H1 (cell line): ENCODE data around the gene ZSCAN5A. TPM values are rescaled to one million over a fixed set of nuclear protein-coding genes. Genes with fewer than 3 reads are reported as not detected.

Source experiments
- CTCF ChIA-PET: fragments of 300-600 bp; sonication (Branson Sonifier 250); formaldehyde crosslinking; loops from one replicate; lab custom pipeline; 2021; ENCODE audit not compliant: partially characterized antibody; lab: Charles Lee
- POLR2A ChIA-PET: fragments of 300-600 bp; sonication (Branson Sonifier 250); formaldehyde crosslinking; loops from one replicate; lab custom pipeline; 2021; ENCODE audit warnings: inconsistent platforms; ENCODE audit not compliant: partially characterized antibody; lab: Charles Lee
- DNase-seq, 2 experiments: peaks; one replicate each; pipeline versions ENCODE4 v3.0.0 to v3.0.0-alpha.2; 2010 to 2022; ENCODE audit warnings: low spot score in 2 of 2, low read depth in 1 of 2, mixed read lengths in 1 of 2
- FAIRE-seq: peaks from 2 replicates; lab custom pipeline; 2011; peaks lifted over from hg19 to GRCh38; lab: Jason Lieb, UNC
- H2AFZ ChIP-seq: 2 replicates; pipeline ENCODE4 v1.8.1; 2012; ENCODE audit warnings: low read length, inconsistent platforms
- H2AK5ac ChIP-seq: 2 replicates; pipeline ENCODE4 v1.6.1; 2013; ENCODE audit warnings: low read depth, low read length
- H2BK120ac ChIP-seq: replicated peaks from 2 replicates; pipeline ENCODE3; 2013; ENCODE audit warnings: low read depth, low read length, inconsistent platforms
- H2BK12ac ChIP-seq: 2 replicates; pipeline ENCODE4 v1.6.1; 2013; ENCODE audit warnings: low read depth, low read length
- H2BK15ac ChIP-seq: 2 replicates; pipeline ENCODE4 v1.6.1; 2013; ENCODE audit warnings: low read length
- H2BK20ac ChIP-seq: 2 replicates; pipeline ENCODE4 v1.6.1; 2013; ENCODE audit warnings: low read length
- H2BK5ac ChIP-seq: 2 replicates; pipeline ENCODE4 v1.6.1; 2013; ENCODE audit warnings: low read depth, low read length
- H3K14ac ChIP-seq: 2 replicates; pipeline ENCODE4 v1.6.1; 2013; ENCODE audit warnings: inconsistent platforms; ENCODE audit not compliant: insufficient read length
- H3K18ac ChIP-seq: 2 replicates; pipeline ENCODE4 v1.6.1; 2013; ENCODE audit warnings: low read length; ENCODE audit errors: extremely low read depth
- H3K23ac ChIP-seq: 2 replicates; pipeline ENCODE4 v1.6.1; 2013; ENCODE audit warnings: inconsistent platforms; ENCODE audit not compliant: insufficient read length
- H3K23me2 ChIP-seq: 2 replicates; pipeline ENCODE4 v1.6.1; 2013; ENCODE audit warnings: low read depth, low read length
- H3K27ac ChIP-seq: 2 replicates; pipeline ENCODE4 v1.6.1; 2011; ENCODE audit warnings: low read depth, low read length, inconsistent platforms
- H3K27me3 ChIP-seq, 4 experiments: replicated peaks in 1 of 4; 1 replicate in 1 of 4; 2 replicates in 3 of 4; pipeline versions ENCODE4 v1.6.1 to v1.8.1; 2011 to 2013; ENCODE audit warnings: low read length in 3 of 4, mild to moderate bottlenecking in 3 of 4, inconsistent platforms in 2 of 4, mixed read lengths in 2 of 4, moderate library complexity in 1 of 4; ENCODE audit not compliant: control insufficient read depth in 3 of 4, insufficient read depth in 3 of 4; ENCODE audit errors: extremely low read depth in 1 of 4
- H3K36me3 ChIP-seq, 4 experiments: 2 replicates each; pipeline versions ENCODE4 v1.6.1 to v1.8.1; 2011 to 2013; ENCODE audit warnings: mild to moderate bottlenecking in 4 of 4, low read length in 3 of 4, moderate library complexity in 2 of 4, control low read depth in 1 of 4, inconsistent platforms in 1 of 4; ENCODE audit not compliant: insufficient read depth in 4 of 4, control insufficient read depth in 2 of 4
- H3K4ac ChIP-seq: replicated peaks from 2 replicates; pipeline ENCODE3; 2013; ENCODE audit warnings: low read length, low read depth, mixed read lengths, inconsistent platforms; ENCODE audit not compliant: insufficient read length
- H3K4me1 ChIP-seq, 4 experiments: replicated peaks in 1 of 4; 1 replicate in 1 of 4; 2 replicates in 3 of 4; pipeline versions ENCODE4 v1.6.1 to v1.8.1; 2011 to 2013; ENCODE audit warnings: low read length in 3 of 4, inconsistent platforms in 2 of 4, mixed read lengths in 1 of 4; ENCODE audit not compliant: insufficient read depth in 4 of 4, control insufficient read depth in 3 of 4
- H3K4me2 ChIP-seq, 2 experiments: 2 replicates each; pipeline versions ENCODE4 v1.6.1 to v1.8.1; 2011 to 2013; ENCODE audit warnings: low read depth in 2 of 2, low read length in 2 of 2, control low read depth in 1 of 2, inconsistent platforms in 1 of 2, mild to moderate bottlenecking in 1 of 2; ENCODE audit not compliant: insufficient read depth in 1 of 2
- H3K4me3 ChIP-seq, 4 experiments: fragments of 200-600, 300-600 bp in 1 of 4; sonication (generic), shearing (Covaris generic), sonication (Bioruptor Twin) in 1 of 4; 2 replicates each; pipeline versions ENCODE4 v1.5.1 to v1.8.1; 2011 to 2016; ENCODE audit warnings: low read length in 4 of 4, low read depth in 3 of 4, control low read depth in 2 of 4, inconsistent platforms in 2 of 4, mild to moderate bottlenecking in 2 of 4, mixed read lengths in 1 of 4, moderate library complexity in 1 of 4; ENCODE audit not compliant: insufficient read depth in 2 of 4; ENCODE audit errors: extremely low read depth in 1 of 4
- H3K56ac ChIP-seq: replicated peaks from 2 replicates; pipeline ENCODE3; 2013; ENCODE audit warnings: low read depth, mild to moderate bottlenecking, mixed read lengths, low read length, inconsistent platforms; ENCODE audit not compliant: insufficient read length
- H3K79me1 ChIP-seq: 2 replicates; pipeline ENCODE4 v1.6.1; 2013; ENCODE audit warnings: low read depth, low read length, control low read depth
- H3K79me2 ChIP-seq, 2 experiments: 2 replicates each; pipeline versions ENCODE4 v1.6.1 to v1.8.1; 2012 to 2013; ENCODE audit warnings: low read length in 2 of 2, mild to moderate bottlenecking in 2 of 2, inconsistent platforms in 1 of 2; ENCODE audit not compliant: insufficient read depth in 2 of 2, control insufficient read depth in 1 of 2
- H3K9ac ChIP-seq, 4 experiments: replicated peaks in 1 of 4; 1 replicate in 1 of 4; 2 replicates in 3 of 4; pipeline versions ENCODE4 v1.6.1 to v1.8.1; 2011 to 2013; ENCODE audit warnings: low read depth in 3 of 4, low read length in 3 of 4, control low read depth in 2 of 4, mild to moderate bottlenecking in 2 of 4, moderate library complexity in 2 of 4, inconsistent platforms in 1 of 4; ENCODE audit errors: extremely low read depth in 1 of 4
- H3K9me3 ChIP-seq, 2 experiments: 2 replicates each; pipeline versions ENCODE4 v1.6.1 to v1.8.1; 2012 to 2013; ENCODE audit warnings: mild to moderate bottlenecking in 2 of 2, moderate library complexity in 2 of 2, control low read depth in 1 of 2, inconsistent platforms in 1 of 2, low read depth in 1 of 2, low read length in 1 of 2, mixed read lengths in 1 of 2; ENCODE audit not compliant: insufficient read depth in 2 of 2
- H4K20me1 ChIP-seq, 2 experiments: replicated peaks in 1 of 2; 2 replicates each; pipeline versions ENCODE3 to v1.8.1; 2011 to 2013; ENCODE audit warnings: inconsistent platforms in 2 of 2, low read length in 2 of 2, mild to moderate bottlenecking in 1 of 2; ENCODE audit not compliant: insufficient read depth in 2 of 2, control insufficient read depth in 1 of 2
- H4K5ac ChIP-seq: 2 replicates; pipeline ENCODE4 v1.6.1; 2013; ENCODE audit warnings: low read length, low read depth, mixed read lengths, inconsistent platforms; ENCODE audit not compliant: insufficient read length
- H4K8ac ChIP-seq: 2 replicates; pipeline ENCODE4 v1.8.0; 2013; ENCODE audit warnings: mild to moderate bottlenecking, moderate library complexity, low read length, inconsistent platforms; ENCODE audit not compliant: insufficient read depth; ENCODE audit errors: extremely low read depth
- H4K91ac ChIP-seq: replicated peaks from 2 replicates; pipeline ENCODE3; 2013; ENCODE audit warnings: low read length, mixed read lengths, inconsistent platforms; ENCODE audit not compliant: insufficient read length
- ASH2L ChIP-seq: fragments of 200-600, 300-600 bp; sonication (generic); IDR thresholded peaks from one replicate; pipeline ENCODE4 v1.7.1; 2017; ENCODE audit warnings: low read length
- CHD1 ChIP-seq: IDR thresholded peaks from 2 replicates; pipeline ENCODE4 v1.6.1; 2012; ENCODE audit warnings: low read depth, low read length, improper control_type of control experiment
- CTBP2 ChIP-seq: IDR thresholded peaks from 2 replicates; pipeline ENCODE4 v1.7.0; 2011; ENCODE audit warnings: borderline replicate concordance, mild to moderate bottlenecking, moderate library complexity, mixed read lengths, low read length; ENCODE audit not compliant: insufficient read depth, insufficient read length
- EZH2 ChIP-seq: fragments of 200-600 bp; sonication (generic); IDR thresholded peaks from 2 replicates; pipeline ENCODE4 v1.7.1; 2012; ENCODE audit warnings: low read depth, mild to moderate bottlenecking, moderate library complexity, low read length, inconsistent platforms; ENCODE audit not compliant: severe bottlenecking
- JUND ChIP-seq: IDR thresholded peaks from 2 replicates; pipeline ENCODE4 v1.6.1; 2011; ENCODE audit warnings: mild to moderate bottlenecking, improper control_type of control experiment, low read length
- RBBP5 ChIP-seq: IDR thresholded peaks from 2 replicates; pipeline ENCODE4 v1.7.1; 2012; ENCODE audit warnings: low read depth, mild to moderate bottlenecking, inconsistent platforms, low read length, moderate library complexity, borderline replicate concordance
- RFX5 ChIP-seq: IDR thresholded peaks from 2 replicates; pipeline ENCODE4 v1.6.1; 2011; ENCODE audit warnings: low read depth, low read length, improper control_type of control experiment, borderline replicate concordance
- SIX5 ChIP-seq: IDR thresholded peaks from 2 replicates; pipeline ENCODE4 v1.6.1; 2011; ENCODE audit warnings: mild to moderate bottlenecking, low read depth, low read length
- SP2 ChIP-seq: IDR thresholded peaks from 2 replicates; pipeline ENCODE4 v1.6.1; 2012; ENCODE audit warnings: mild to moderate bottlenecking, low read length, inconsistent platforms
- TAF1 ChIP-seq: IDR thresholded peaks from 2 replicates; pipeline ENCODE4 v1.6.1; 2011; ENCODE audit warnings: mild to moderate bottlenecking, low read depth, low read length
- TBP ChIP-seq: IDR thresholded peaks from 2 replicates; pipeline ENCODE4 v1.6.1; 2011; ENCODE audit warnings: low read depth, low read length, improper control_type of control experiment
- TEAD4 ChIP-seq: IDR thresholded peaks from 2 replicates; pipeline ENCODE4 v1.6.1; 2012; ENCODE audit warnings: low read depth, low read length, inconsistent platforms, mixed read lengths
- ZNF274 ChIP-seq: IDR thresholded peaks from 2 replicates; pipeline ENCODE4 v1.7.0; 2012; ENCODE audit warnings: low read length, borderline replicate concordance; ENCODE audit errors: extremely low read depth
- WGBS, 2 experiments: shearing (Covaris generic) in 1 of 2; methylation state at CpG; one replicate each; pipeline versions ENCODE4 v1.1.6 to v1.1.7; 2013 to 2015; ENCODE audit warnings: low lambda C conversion rate in 2 of 2, mixed read lengths in 2 of 2, inconsistent platforms in 1 of 2, low coverage in 1 of 2, missing lambda C conversion rate in 1 of 2; ENCODE audit not compliant: insufficient replicate concordance in 2 of 2, insufficient coverage in 1 of 2, insufficient read length in 1 of 2; ENCODE audit errors: extremely low coverage in 1 of 2, missing lambda C conversion rate in 1 of 2; 5-methylcytosine and 5-hydroxymethylcytosine counted together
- polyA plus RNA-seq, 7 experiments: library from polyadenylated mRNA; depleted of rRNA in 3 of 7; stranded (reverse) in 5 of 7; unstranded in 2 of 7; fragments of >200 nt in 5 of 7; fragments of 200-250 nt in 2 of 7; gene quantifications; 1 replicate in 5 of 7; 2 replicates in 1 of 7; 4 replicates in 1 of 7; pipeline versions ENCODE4 v1.2.1 to v1.2.3, GENCODE V29; 2011 to 2013; ENCODE audit warnings: missing spikeins in 2 of 7, mixed read lengths in 2 of 7
- total RNA-seq: library from RNA; stranded (reverse); fragmentation: NEBNext Ultra II Directional; extraction: Animal tissue kit (Norgen Biotek cat#: 25700); gene quantifications from 2 replicates; pipeline ENCODE4 v1.2.1, GENCODE V29; 2021

The ZSCAN5A gene
- total and polyA plus RNA-seq, 2 of the 8 experiments (the other 6 are each of a cell fraction or from before 2014, with no cell fraction given) = 8.6 to 11.0 TPM

GRCh38 chr19:56347163-56347778, 32.6 kb upstream of the ZSCAN5A start:
- H3K4me2 ChIP-seq = no peak overlapping the region
- H3K4me3 ChIP-seq = no peak overlapping the region
- H3K4ac ChIP-seq = no peak overlapping the region
- TF ChIP-seq ZNF274 (no peak), EZH2 (no peak), TEAD4 (no peak), RBBP5 (no peak), ASH2L (no peak), SIX5 (no peak), CTBP2 (no peak), CHD1 (no peak), SP2 (no peak), JUND (no peak), RFX5 (no peak), TAF1 (no peak), TBP (no peak)
- H3K9ac ChIP-seq = no peak overlapping the region
- no peaks in the 10 kb centered on the region; a peak in 1 of 7 replicates for H3K27me3 ChIP-seq
- H2BK20ac ChIP-seq = no peak overlapping the region
- CTCF ChIA-PET = interaction anchor here (1.1 to 4.3 kb wide), 18 partner anchors 12 to 281 kb away, joined by 3 to 30 read pairs (median 8); partner anchors contain the start of gene ZNF582
- 0 out of 2 replicates have a peak overlapping the region, but pooled peaks have one; percentile 38 for H3K18ac ChIP-seq
- no peak overlapping the region for H3K23ac ChIP-seq
- no peaks in the 10 kb centered on the region for H3K79me1 ChIP-seq
- no peak overlapping the region for H2BK5ac ChIP-seq
- H4K20me1 ChIP-seq = no peaks in the 10 kb centered on the region
- FAIRE-seq (no peak), DNase-seq (no peak)
- 85% methylated on average over 7 of the region's 7 CpGs; no CpG with 5 or more reads in 1 of the 2 experiments for WGBS, 2 experiments
- no peaks in the 10 kb centered on the region for H3K36me3 ChIP-seq
- no peak overlapping the region for H4K8ac ChIP-seq
- H2AK5ac ChIP-seq = no peak overlapping the region
- H3K27ac ChIP-seq = no peak overlapping the region
- no peak overlapping the region for H3K56ac ChIP-seq
- H2AFZ ChIP-seq = no peak overlapping the region; the same call in 1 of the 2 replicates
- no peak overlapping the region for H3K14ac ChIP-seq
- H2BK120ac ChIP-seq = no peak overlapping the region
- no peak overlapping the region for H2BK15ac ChIP-seq
- no peak overlapping the region; the same call in 1 of the 2 replicates for H2BK12ac ChIP-seq
- H4K91ac ChIP-seq = no peak overlapping the region
- POLR2A ChIA-PET = interaction anchor here (2.7 kb wide), 1 partner anchor 21 kb away, joined by 14 read pairs; no protein-coding TSS in a partner anchor
- H3K9me3 ChIP-seq = peaks cover 14 to 15% of the 10 kb centered on the region in 2 experiments
- peaks cover 0 to 6% (median 4%) of the 10 kb centered on the region in 4 experiments; a peak in 6 of 7 replicates for H3K4me1 ChIP-seq
- H3K79me2 ChIP-seq = no peaks in the 10 kb centered on the region
- no peak overlapping the region for H4K5ac ChIP-seq
- no peaks in the 10 kb centered on the region for H3K23me2 ChIP-seq
